Measurements from ENCODE around the gene PRTFDC1. TPM values are rescaled to one million over a fixed set of nuclear protein-coding genes. Genes with fewer than 3 reads are reported as not detected.

The PRTFDC1 gene
- total RNA-seq, 1 experiment from 2014 or later = 83.2 TPM

- no peaks in the 10 kb centered on the region for H3K9me3 ChIP-seq
- no peak for DNase-seq
- POLR2A ChIA-PET = no interaction called here
- no peaks in the 10 kb centered on the region for H3K36me3 ChIP-seq (ENCODE audit: control insufficient read depth, insufficient read depth, low read length)
- no peaks in the 10 kb centered on the region for H3K27me3 ChIP-seq (replicated peaks; ENCODE audit: control insufficient read depth, insufficient read depth, low read length)
- BruUV-seq (replicated peaks) = no TSS peak
- H3K4me1 ChIP-seq = 0 out of 2 replicates have a peak, but pooled peaks cover 3% of the 10 kb centered on the region
- H3K4me3 ChIP-seq (ENCODE audit: low read depth, low read length) = no peak overlapping the region
- no peaks in the 10 kb centered on the region for H3K36me3 Mint-ChIP-seq (ENCODE audit: insufficient read depth, unreplicated experiment)
- H3K27me3 Mint-ChIP-seq (ENCODE audit: insufficient read depth, unreplicated experiment) = no peaks in the 10 kb centered on the region
- intact Hi-C loops (cut with micrococcal nuclease; ENCODE audit: unreplicated experiment) = no loop called here
- no peak overlapping the region for H3K27ac Mint-ChIP-seq (ENCODE audit: unreplicated experiment)
- no peak for TF ChIP-seq CTCF (IDR thresholded peaks at IDR 0.05; ENCODE audit: insufficient read depth in 1 of 2, low read depth in 1 of 2, low read length in 1 of 2, severe bottlenecking in 1 of 2, unreplicated experiment in 1 of 2)
- CTCF ChIA-PET = no interaction called here
- peaks cover 10% of the 10 kb centered on the region for H3K9me3 Mint-ChIP-seq (ENCODE audit: unreplicated experiment)
- H3K4me1 Mint-ChIP-seq (ENCODE audit: low read depth, unreplicated experiment) = peaks cover 7% of the 10 kb centered on the region
- no peak overlapping the region for H3K4me3 Mint-ChIP-seq (ENCODE audit: unreplicated experiment)
These were observed 41.8 kb downstream of the PRTFDC1 start for GRCh38 chr10:24910574-24910973.

- Mint-ChIP-seq H3K27me3 (ENCODE audit: insufficient read depth, unreplicated experiment) (no peaks in the 10 kb centered on the region), H3K27ac (ENCODE audit: unreplicated experiment) (no peak overlapping the region), H3K36me3 (ENCODE audit: insufficient read depth, unreplicated experiment) (no peaks in the 10 kb centered on the region), H3K4me3 (ENCODE audit: unreplicated experiment) (no peak overlapping the region), H3K4me1 (ENCODE audit: low read depth, unreplicated experiment) (peaks cover 16% of the 10 kb centered on the region), H3K9me3 (ENCODE audit: unreplicated experiment) (peaks cover 13% of the 10 kb centered on the region)
- TF ChIP-seq CTCF (IDR thresholded peaks at IDR 0.05; ENCODE audit: insufficient read depth in 1 of 2, low read depth in 1 of 2, low read length in 1 of 2, severe bottlenecking in 1 of 2, unreplicated experiment in 1 of 2) = no peak
- no peak overlapping the region for H3K4me3 ChIP-seq (ENCODE audit: low read depth, low read length)
- ChIA-PET POLR2A (no interaction called here), CTCF (no interaction called here)
- no peaks in the 10 kb centered on the region for H3K36me3 ChIP-seq (ENCODE audit: control insufficient read depth, insufficient read depth, low read length)
- intact Hi-C loops (cut with micrococcal nuclease; ENCODE audit: unreplicated experiment) = no loop called here
- H3K4me1 ChIP-seq = peaks cover 9% of the 10 kb centered on the region; the same call in 1 of the 2 replicates
- BruUV-seq (replicated peaks) = no TSS peak
- H3K27me3 ChIP-seq (replicated peaks; ENCODE audit: control insufficient read depth, insufficient read depth, low read length) = no peaks in the 10 kb centered on the region
- DNase-seq = no peak
- H3K9me3 ChIP-seq = no peaks in the 10 kb centered on the region
These were observed 43.5 kb downstream of the PRTFDC1 start for GRCh38 chr10:24908793-24909423.

- no peak overlapping the region for H3K27ac Mint-ChIP-seq (ENCODE audit: unreplicated experiment)
- H3K36me3 Mint-ChIP-seq (ENCODE audit: insufficient read depth, unreplicated experiment) = no peaks in the 10 kb centered on the region
- H3K4me1 Mint-ChIP-seq (ENCODE audit: low read depth, unreplicated experiment) = peaks cover 16% of the 10 kb centered on the region
- H3K9me3 ChIP-seq = no peaks in the 10 kb centered on the region
- no peak overlapping the region for H3K4me3 Mint-ChIP-seq (ENCODE audit: unreplicated experiment)
- H3K9me3 Mint-ChIP-seq (ENCODE audit: unreplicated experiment) = peaks cover 13% of the 10 kb centered on the region
- CTCF ChIA-PET = no interaction called here
- no peak overlapping the region for H3K4me3 ChIP-seq (ENCODE audit: low read depth, low read length)
- intact Hi-C loops (cut with micrococcal nuclease; ENCODE audit: unreplicated experiment) = no loop called here
- H3K27me3 ChIP-seq (replicated peaks; ENCODE audit: control insufficient read depth, insufficient read depth, low read length) = no peaks in the 10 kb centered on the region
- no peaks in the 10 kb centered on the region for H3K27me3 Mint-ChIP-seq (ENCODE audit: insufficient read depth, unreplicated experiment)
- H3K4me1 ChIP-seq = peaks cover 12% of the 10 kb centered on the region; the same call in 1 of the 2 replicates
- BruUV-seq (replicated peaks) = no TSS peak
- no peaks in the 10 kb centered on the region for H3K36me3 ChIP-seq (ENCODE audit: control insufficient read depth, insufficient read depth, low read length)
- DNase-seq = no peak
- TF ChIP-seq CTCF (IDR thresholded peaks at IDR 0.05; ENCODE audit: insufficient read depth in 1 of 2, low read depth in 1 of 2, low read length in 1 of 2, severe bottlenecking in 1 of 2, unreplicated experiment in 1 of 2) = no peak
- POLR2A ChIA-PET = no interaction called here
These were observed 44.5 kb downstream of the PRTFDC1 start for GRCh38 chr10:24907956-24908355.

Data from Caco-2 (cell line).